Right lobe of liver (tissue), 4 donors: ENCODE results near the gene KREMEN1.

Experiments
- POLR2A ChIP-seq: fragments of 450-650 bp; IDR thresholded peaks from one replicate; pipeline ENCODE4 v1.6.1; 2017; ENCODE audit warnings: antibody characterized with exemption, mild to moderate bottlenecking
- TF ChIP-seq, protein P1 (sequence below), 4 donors: fragments of 200-600 bp in 3 of 4; fragments of 450-650 bp in 1 of 4; IDR thresholded peaks; one replicate each; pipeline versions ENCODE4 v1.5.1 to v1.8.0; 2016 to 2022; ENCODE audit warnings: antibody characterized with exemption in 4 of 4, mild to moderate bottlenecking in 2 of 4
- donor health status: DM: no; HTN: no; CAD: no.
- donor health status: DM: no; HTN: no; CAD: no.
- donor health status: DM: no; HTN: yes; CAD: no.

GRCh38 chr22:29190918-29191317, 118.1 kb downstream of the KREMEN1 start:
- TF ChIP-seq POLR2A = no peak
- TF ChIP-seq, protein P1, sequence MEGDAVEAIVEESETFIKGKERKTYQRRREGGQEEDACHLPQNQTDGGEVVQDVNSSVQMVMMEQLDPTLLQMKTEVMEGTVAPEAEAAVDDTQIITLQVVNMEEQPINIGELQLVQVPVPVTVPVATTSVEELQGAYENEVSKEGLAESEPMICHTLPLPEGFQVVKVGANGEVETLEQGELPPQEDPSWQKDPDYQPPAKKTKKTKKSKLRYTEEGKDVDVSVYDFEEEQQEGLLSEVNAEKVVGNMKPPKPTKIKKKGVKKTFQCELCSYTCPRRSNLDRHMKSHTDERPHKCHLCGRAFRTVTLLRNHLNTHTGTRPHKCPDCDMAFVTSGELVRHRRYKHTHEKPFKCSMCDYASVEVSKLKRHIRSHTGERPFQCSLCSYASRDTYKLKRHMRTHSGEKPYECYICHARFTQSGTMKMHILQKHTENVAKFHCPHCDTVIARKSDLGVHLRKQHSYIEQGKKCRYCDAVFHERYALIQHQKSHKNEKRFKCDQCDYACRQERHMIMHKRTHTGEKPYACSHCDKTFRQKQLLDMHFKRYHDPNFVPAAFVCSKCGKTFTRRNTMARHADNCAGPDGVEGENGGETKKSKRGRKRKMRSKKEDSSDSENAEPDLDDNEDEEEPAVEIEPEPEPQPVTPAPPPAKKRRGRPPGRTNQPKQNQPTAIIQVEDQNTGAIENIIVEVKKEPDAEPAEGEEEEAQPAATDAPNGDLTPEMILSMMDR (IDR thresholded peaks at IDR 0.05) = no peak
